Kidney (tissue), 14 donors: ENCODE data around the gene DDX39A. TPM values are rescaled to one million over a fixed set of nuclear protein-coding genes. Genes with fewer than 3 reads are reported as not detected.

Experiments
- DNase-seq, 5 donors: peaks; one replicate each; pipeline ENCODE4 v3.0.0-alpha.2; 2013 to 2020
- FAIRE-seq: peaks from 2 replicates; lab custom pipeline; 2012; peaks lifted over from hg19 to GRCh38; lab: Jason Lieb, UNC
- H3K27ac ChIP-seq, 2 donors: one replicate each; pipeline ENCODE4 v1.7.0; 2013; ENCODE audit warnings: low read depth in 2 of 2, low read length in 2 of 2, inconsistent platforms in 1 of 2
- H3K27me3 ChIP-seq: one replicate; pipeline ENCODE4 v1.7.1; 2013; ENCODE audit warnings: low read length, inconsistent platforms; ENCODE audit not compliant: control insufficient read depth, insufficient read depth
- H3K36me3 ChIP-seq, 3 donors: one replicate each; pipeline versions ENCODE4 v1.7.0 to v1.7.1; 2013; ENCODE audit warnings: low read length in 3 of 3, control low read depth in 1 of 3, inconsistent platforms in 1 of 3; ENCODE audit not compliant: insufficient read depth in 3 of 3, control insufficient read depth in 2 of 3
- H3K4me1 ChIP-seq, 3 donors: one replicate each; pipeline versions ENCODE4 v1.7.0 to v1.7.1; 2013; ENCODE audit warnings: low read length in 3 of 3, inconsistent platforms in 1 of 3, low read depth in 1 of 3; ENCODE audit not compliant: control insufficient read depth in 2 of 3, insufficient read depth in 2 of 3
- H3K4me3 ChIP-seq, 3 donors: one replicate each; pipeline versions ENCODE4 v1.7.0 to v1.8.1; 2013; ENCODE audit warnings: low read length in 3 of 3, control low read depth in 1 of 3, inconsistent platforms in 1 of 3
- H3K9ac ChIP-seq, 3 donors: one replicate each; pipeline versions ENCODE4 v1.7.0 to v1.7.1; 2013; ENCODE audit warnings: low read length in 3 of 3, control low read depth in 1 of 3, inconsistent platforms in 1 of 3
- H3K9me3 ChIP-seq, 3 donors: one replicate each; pipeline versions ENCODE4 v1.7.0 to v1.7.1; 2013; ENCODE audit warnings: low read length in 3 of 3, control low read depth in 1 of 3, inconsistent platforms in 1 of 3; ENCODE audit not compliant: control insufficient read depth in 2 of 3, insufficient read depth in 1 of 3
- CTCF ChIP-seq: IDR thresholded peaks from 3 replicates; pipeline ENCODE4 v1.5.1; 2012; ENCODE audit warnings: mild to moderate bottlenecking, moderate library complexity, borderline replicate concordance; ENCODE audit not compliant: insufficient read depth; ENCODE audit errors: extremely low read depth
- intact Hi-C: fragments of 100-400 bp; cut with DNase I; formaldehyde crosslinking; loops from one replicate; pipeline ENCODE4 v1.11.1; 2022
- polyA plus RNA-seq: library from polyadenylated mRNA; stranded (reverse); fragments of 350-450 nt; fragmentation: Illumina TruSeq; extraction: RNeasy Lipid Tissue Mini Kit (QIAGEN cat#74804); gene quantifications from one replicate; pipeline ENCODE4 v1.2.3, GENCODE V29; 2014; ENCODE audit warnings: low read depth, low replicate concordance; ENCODE audit not compliant: insufficient read depth
- total RNA-seq: library from RNA; stranded (reverse); fragmentation: NEBNext Ultra II Directional; extraction: Animal tissue kit (Norgen Biotek cat#: 25700); gene quantifications from one replicate; pipeline ENCODE4 v1.2.1, GENCODE V29; 2021
- donor health status: control.
- donor health status: control.
- donor health status: control.
- donor health status: control.
- donor health status: control.
- donor health status: DM: yes; HTN: yes; CAD: no.
- donor health status: Normal renal cell carcinoma (clear cell type).

DDX39A gene
- total and polyA plus RNA-seq, 2 donors from 2014 or later, result 35.6 to 53.8 TPM

DNA sequence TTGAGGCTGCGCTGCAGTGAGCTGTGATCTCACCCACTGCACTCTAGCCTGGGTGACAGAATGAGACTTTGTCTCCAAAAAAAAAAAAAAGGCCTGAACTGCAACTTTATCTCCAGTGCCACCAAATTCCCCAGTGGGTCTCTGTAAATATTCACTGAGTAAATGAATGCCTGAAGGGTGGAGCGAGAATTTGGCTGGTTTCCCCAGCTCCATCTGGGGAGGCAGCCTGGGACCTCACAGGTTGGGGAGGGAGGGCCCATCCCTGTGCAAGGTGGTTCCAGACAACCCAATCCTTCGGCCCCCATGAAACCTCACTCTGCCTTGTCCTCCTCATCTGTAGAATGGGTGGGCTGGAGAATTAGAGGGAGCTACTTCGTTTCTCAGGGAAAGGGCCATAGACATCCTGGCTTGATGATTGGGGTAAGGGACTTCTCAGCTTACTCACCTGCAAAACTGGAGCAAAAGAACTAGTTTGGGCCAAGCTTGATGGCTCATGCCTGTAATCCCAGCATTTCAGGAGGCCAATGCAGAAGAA, 9.8 kb upstream of the DDX39A start:
- Histone ChIP-seq H3K27ac (no peak overlapping the region), H3K4me1 (peaks cover 0 to 6% (median 0%) of the 10 kb centered on the region in 3 donors), H3K36me3 (no peaks in the 10 kb centered on the region), H3K9ac (no peak overlapping the region), H3K27me3 (no peaks in the 10 kb centered on the region), H3K9me3 (no peaks in the 10 kb centered on the region), H3K4me3 (no peak overlapping the region)
- no peak for TF ChIP-seq CTCF
- intact Hi-C loops, result no loop called here
- no peak for DNase-seq
- FAIRE-seq, result no peak

DNA sequence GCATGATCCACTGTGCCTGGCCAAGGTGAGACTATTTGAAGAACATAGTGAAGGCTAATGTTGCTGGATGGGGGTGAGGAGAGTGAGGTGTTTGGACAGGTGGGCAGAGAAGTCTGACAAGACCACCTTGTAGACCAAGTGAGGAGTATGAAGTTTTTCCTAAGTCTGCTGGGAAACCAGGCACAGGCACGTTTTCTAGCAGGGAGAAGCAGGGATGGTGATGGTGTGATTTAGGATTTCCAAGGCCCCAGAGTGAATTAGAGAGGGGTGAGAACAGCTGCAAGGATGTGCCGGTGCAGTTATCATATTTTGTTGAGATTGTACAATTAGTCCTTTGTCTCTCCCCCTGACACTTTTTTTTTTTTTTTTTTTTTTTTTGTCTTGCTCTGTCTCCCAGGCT, 8.3 kb upstream of the DDX39A start:
- H3K4me1 ChIP-seq, result no peaks in the 10 kb centered on the region
- TF ChIP-seq CTCF, result no peak
- FAIRE-seq (no peak), DNase-seq (no peak)
- H3K4me3 ChIP-seq, result no peak overlapping the region
- H3K9ac ChIP-seq, result no peak overlapping the region
- H3K9me3 ChIP-seq, result no peaks in the 10 kb centered on the region
- H3K36me3 ChIP-seq, result no peaks in the 10 kb centered on the region
- intact Hi-C loops, result no loop called here
- H3K27me3 ChIP-seq, result no peaks in the 10 kb centered on the region
- H3K27ac ChIP-seq, result no peak overlapping the region

DNA sequence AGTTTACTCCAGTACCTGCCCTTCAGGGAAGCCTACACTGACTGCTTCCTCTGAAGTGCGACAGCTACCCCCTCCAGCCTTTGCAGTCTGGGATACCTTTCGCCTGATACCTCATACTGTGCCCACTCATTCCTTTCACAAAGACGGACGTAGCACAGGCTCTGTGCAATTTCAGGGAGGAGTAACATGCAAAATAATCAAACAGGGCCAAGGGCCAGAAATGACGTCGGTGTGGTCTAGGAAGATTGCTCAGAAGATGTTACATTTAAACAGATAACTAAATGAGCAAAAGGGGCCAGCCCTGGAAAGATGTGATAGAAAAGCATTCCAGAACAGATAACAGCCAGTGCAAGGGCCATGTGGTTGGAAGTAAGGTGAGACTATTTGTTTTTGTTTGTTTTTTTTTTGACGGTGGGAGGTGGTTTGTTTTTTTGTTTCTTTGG, 6.6 kb upstream of the DDX39A start:
- Histone ChIP-seq H3K27me3 (no peaks in the 10 kb centered on the region), H3K9ac (no peak overlapping the region), H3K36me3 (no peaks in the 10 kb centered on the region), H3K9me3 (no peaks in the 10 kb centered on the region), H3K4me1 (no peaks in the 10 kb centered on the region), H3K27ac (no peak overlapping the region), H3K4me3 (no peak overlapping the region)
- no peak for TF ChIP-seq CTCF
- DNase-seq, result no peak
- intact Hi-C loops, result no loop called here
- FAIRE-seq, result no peak

GRCh38 chr19:14418856-14419105, 360 bp downstream of the DDX39A start:
- intact Hi-C loops, result no loop called here
- Histone ChIP-seq H3K4me3 (peak overlapping the region; percentile 78), H3K27ac (peak overlapping the region; percentile 95 to 97), H3K36me3 (no peaks in the 10 kb centered on the region), H3K4me1 (peaks cover 0 to 13% (median 0%) of the 10 kb centered on the region in 3 donors), H3K9ac (peak overlapping the region; percentile 57 to 71 (median 69)), H3K27me3 (no peaks in the 10 kb centered on the region), H3K9me3 (no peaks in the 10 kb centered on the region)
- FAIRE-seq (no peak), DNase-seq (peak in 1 of 5 donors; percentile 94)
- TF ChIP-seq CTCF, result no peak
